ENCODE measurements around the gene CNNM2. TPM values are rescaled to one million over a fixed set of nuclear protein-coding genes. Genes with fewer than 3 reads are reported as not detected.

Gene CNNM2
- polyA plus RNA-seq, 1 of the 3 experiments (the other 2 are of a cell fraction) = 4.0 TPM

DNA sequence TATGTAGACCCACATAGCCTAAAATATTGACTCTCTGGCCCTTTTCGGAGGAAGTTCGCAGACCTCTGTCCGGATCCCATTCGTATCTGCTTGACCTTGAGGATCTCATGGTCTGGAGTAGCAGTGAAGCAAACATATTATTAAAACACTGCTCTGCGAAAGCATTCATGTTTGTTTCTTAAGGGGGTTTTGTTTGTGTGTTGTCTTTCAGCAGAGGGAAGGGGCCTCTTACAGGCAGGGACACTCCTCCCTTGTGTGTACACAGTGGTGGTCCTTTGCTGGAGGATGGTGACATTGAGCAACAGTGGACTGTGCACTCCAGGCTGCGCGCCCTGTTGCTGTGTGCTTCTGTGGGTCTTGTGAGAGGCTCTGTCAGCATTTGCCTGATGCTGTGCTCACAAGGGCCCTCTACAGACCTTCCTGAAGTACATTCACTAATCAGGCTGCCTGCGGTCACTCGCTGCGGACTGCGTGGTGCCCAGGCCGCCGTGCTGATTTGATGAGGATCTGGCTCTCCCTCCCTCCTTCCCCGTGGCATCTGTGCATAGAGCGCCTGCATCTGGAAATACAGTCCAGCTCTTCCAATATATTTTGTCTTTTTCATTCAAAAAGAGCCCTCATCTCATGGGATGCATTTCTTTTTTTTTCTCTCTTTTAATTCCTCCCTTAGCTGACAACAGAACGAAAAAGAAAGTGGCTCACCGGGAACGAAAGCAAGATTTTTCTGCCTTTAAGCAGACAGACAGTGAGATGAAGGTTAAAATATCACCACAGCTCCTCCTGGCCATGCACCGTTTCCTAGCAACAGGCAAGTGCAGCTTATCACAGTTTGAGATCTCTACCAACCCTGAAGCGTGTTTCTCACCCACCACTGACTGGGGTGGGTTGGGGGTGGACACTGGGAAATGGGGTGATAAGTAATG lies 135.8 kb downstream of the CNNM2 start:
- 27% methylated on average over 18 of the region's 20 CpGs for WGBS (ENCODE audit: low lambda C conversion rate)
- H3K9me2 ChIP-seq = no peaks in the 10 kb centered on the region
- no peak overlapping the region; the same call in 1 of the 2 replicates for H3K9ac ChIP-seq
- H3K4me2 ChIP-seq = peak overlapping the region; percentile 62
- ChIA-PET CTCF (interaction anchor here (0.9 to 4.6 kb wide), 11 partner anchors 9 to 142 kb away, joined by 3 to 43 read pairs (median 5); partner anchors contain the start of gene CNNM2), POLR2A (interaction anchor here (0.6 to 1.5 kb wide), 3 partner anchors 136 to 1006 kb away, joined by 4 read pairs; partner anchors contain the start of genes CNNM2 and NT5C2)
- H3K36me3 ChIP-seq (replicated peaks in 1 of 2; ENCODE audit: control insufficient read depth in 1 of 2, insufficient read depth in 2 of 2, low read length in 1 of 2) = no peaks in the 10 kb centered on the region
- peak; percentile 77 for DNase-seq
- H3K9me3 ChIP-seq = no peaks in the 10 kb centered on the region
- peak overlapping the region; percentile 55; the same call in 1 of the 2 replicates for H2AFZ ChIP-seq (ENCODE audit: low read depth)
- H3K27me3 ChIP-seq (ENCODE audit: insufficient read depth) = no peaks in the 10 kb centered on the region
- H3K4me3 ChIP-seq (ENCODE audit: low read depth in 2 of 2, low read length in 1 of 2) = peak overlapping the region; percentile 43 to 48
- no peaks in the 10 kb centered on the region for H4K20me1 ChIP-seq (ENCODE audit: insufficient read depth)
- H3K79me2 ChIP-seq (ENCODE audit: insufficient read depth) = no peaks in the 10 kb centered on the region
- peak overlapping the region; percentile 35 to 90; a peak in 3 of 4 replicates for H3K27ac ChIP-seq (ENCODE audit: low read depth in 2 of 2, low read length in 1 of 2)
- no peaks in the 10 kb centered on the region for H3F3A ChIP-seq (replicated peaks; ENCODE audit: insufficient read depth)
- peaks cover 0 to 14% of the 10 kb centered on the region in 2 experiments; a peak in 2 of 4 replicates for H3K4me1 ChIP-seq (ENCODE audit: control insufficient read depth in 1 of 2, insufficient read depth in 2 of 2, low read depth in 1 of 2, low read length in 1 of 2)
- TF ChIP-seq RCOR1 (IDR thresholded peaks at IDR 0.05; ENCODE audit: low read length) (peak; percentile 86), GATA2 (CRISPR knock-in tag; IDR thresholded peaks at IDR 0.05) (peak; percentile 81), CTCF (IDR thresholded peaks at IDR 0.05) (peak; percentile 55), SMC3 (IDR thresholded peaks at IDR 0.05; ENCODE audit: low read depth, low read length) (peak; percentile 71), NRF1 (IDR thresholded peaks at IDR 0.05; ENCODE audit: low read depth, low read length) (no peak), NFIC (IDR thresholded peaks at IDR 0.05; ENCODE audit: borderline replicate concordance) (no peak), EZH2phosphoT487 (IDR thresholded peaks at IDR 0.05; ENCODE audit: borderline replicate concordance, low read depth) (no peak), ZBTB33 (IDR thresholded peaks at IDR 0.05; ENCODE audit: borderline replicate concordance, low read depth) (no peak), TCF12 (IDR thresholded peaks at IDR 0.05) (no peak), RFX5 (IDR thresholded peaks at IDR 0.05; ENCODE audit: low read length) (no peak), USF1 (IDR thresholded peaks at IDR 0.05; ENCODE audit: borderline replicate concordance, low read depth) (0 out of 2 replicates have a peak, but pooled peaks have one; percentile 17), RXRA (IDR thresholded peaks at IDR 0.05; ENCODE audit: borderline replicate concordance, low read depth) (no peak), SIN3A (IDR thresholded peaks at IDR 0.05; ENCODE audit: borderline replicate concordance, low read depth, low read length) (no peak), FOXJ3 (CRISPR knock-in tag; IDR thresholded peaks at IDR 0.05) (peak; percentile 58; the same call in 1 of the 2 replicates), ELF1 (IDR thresholded peaks at IDR 0.05) (no peak), GABPA (IDR thresholded peaks at IDR 0.05; ENCODE audit: low read depth) (no peak)
- TF ChIP-seq, protein P1, sequence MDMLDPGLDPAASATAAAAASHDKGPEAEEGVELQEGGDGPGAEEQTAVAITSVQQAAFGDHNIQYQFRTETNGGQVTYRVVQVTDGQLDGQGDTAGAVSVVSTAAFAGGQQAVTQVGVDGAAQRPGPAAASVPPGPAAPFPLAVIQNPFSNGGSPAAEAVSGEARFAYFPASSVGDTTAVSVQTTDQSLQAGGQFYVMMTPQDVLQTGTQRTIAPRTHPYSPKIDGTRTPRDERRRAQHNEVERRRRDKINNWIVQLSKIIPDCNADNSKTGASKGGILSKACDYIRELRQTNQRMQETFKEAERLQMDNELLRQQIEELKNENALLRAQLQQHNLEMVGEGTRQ (IDR thresholded peaks at IDR 0.05; ENCODE audit: borderline replicate concordance, low read depth, low read length) = peak; percentile 47; the same call in 1 of the 2 replicates
- TF ChIP-seq, protein P2, sequence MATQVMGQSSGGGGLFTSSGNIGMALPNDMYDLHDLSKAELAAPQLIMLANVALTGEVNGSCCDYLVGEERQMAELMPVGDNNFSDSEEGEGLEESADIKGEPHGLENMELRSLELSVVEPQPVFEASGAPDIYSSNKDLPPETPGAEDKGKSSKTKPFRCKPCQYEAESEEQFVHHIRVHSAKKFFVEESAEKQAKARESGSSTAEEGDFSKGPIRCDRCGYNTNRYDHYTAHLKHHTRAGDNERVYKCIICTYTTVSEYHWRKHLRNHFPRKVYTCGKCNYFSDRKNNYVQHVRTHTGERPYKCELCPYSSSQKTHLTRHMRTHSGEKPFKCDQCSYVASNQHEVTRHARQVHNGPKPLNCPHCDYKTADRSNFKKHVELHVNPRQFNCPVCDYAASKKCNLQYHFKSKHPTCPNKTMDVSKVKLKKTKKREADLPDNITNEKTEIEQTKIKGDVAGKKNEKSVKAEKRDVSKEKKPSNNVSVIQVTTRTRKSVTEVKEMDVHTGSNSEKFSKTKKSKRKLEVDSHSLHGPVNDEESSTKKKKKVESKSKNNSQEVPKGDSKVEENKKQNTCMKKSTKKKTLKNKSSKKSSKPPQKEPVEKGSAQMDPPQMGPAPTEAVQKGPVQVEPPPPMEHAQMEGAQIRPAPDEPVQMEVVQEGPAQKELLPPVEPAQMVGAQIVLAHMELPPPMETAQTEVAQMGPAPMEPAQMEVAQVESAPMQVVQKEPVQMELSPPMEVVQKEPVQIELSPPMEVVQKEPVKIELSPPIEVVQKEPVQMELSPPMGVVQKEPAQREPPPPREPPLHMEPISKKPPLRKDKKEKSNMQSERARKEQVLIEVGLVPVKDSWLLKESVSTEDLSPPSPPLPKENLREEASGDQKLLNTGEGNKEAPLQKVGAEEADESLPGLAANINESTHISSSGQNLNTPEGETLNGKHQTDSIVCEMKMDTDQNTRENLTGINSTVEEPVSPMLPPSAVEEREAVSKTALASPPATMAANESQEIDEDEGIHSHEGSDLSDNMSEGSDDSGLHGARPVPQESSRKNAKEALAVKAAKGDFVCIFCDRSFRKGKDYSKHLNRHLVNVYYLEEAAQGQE (IDR thresholded peaks at IDR 0.05; ENCODE audit: low read depth, low read length) = no peak
- TF ChIP-seq, protein P3, sequence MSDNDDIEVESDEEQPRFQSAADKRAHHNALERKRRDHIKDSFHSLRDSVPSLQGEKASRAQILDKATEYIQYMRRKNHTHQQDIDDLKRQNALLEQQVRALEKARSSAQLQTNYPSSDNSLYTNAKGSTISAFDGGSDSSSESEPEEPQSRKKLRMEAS (IDR thresholded peaks at IDR 0.05; ENCODE audit: low read depth) = peak; percentile 54; the same call in 1 of the 2 replicates
- TF ChIP-seq, protein P4, sequence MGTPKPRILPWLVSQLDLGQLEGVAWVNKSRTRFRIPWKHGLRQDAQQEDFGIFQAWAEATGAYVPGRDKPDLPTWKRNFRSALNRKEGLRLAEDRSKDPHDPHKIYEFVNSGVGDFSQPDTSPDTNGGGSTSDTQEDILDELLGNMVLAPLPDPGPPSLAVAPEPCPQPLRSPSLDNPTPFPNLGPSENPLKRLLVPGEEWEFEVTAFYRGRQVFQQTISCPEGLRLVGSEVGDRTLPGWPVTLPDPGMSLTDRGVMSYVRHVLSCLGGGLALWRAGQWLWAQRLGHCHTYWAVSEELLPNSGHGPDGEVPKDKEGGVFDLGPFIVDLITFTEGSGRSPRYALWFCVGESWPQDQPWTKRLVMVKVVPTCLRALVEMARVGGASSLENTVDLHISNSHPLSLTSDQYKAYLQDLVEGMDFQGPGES (IDR thresholded peaks at IDR 0.05; ENCODE audit: low read depth, low read length) = no peak

Measured in SK-N-SH (cell line).